SKM-1 treated with dmso at 0.1 percent for 144 hours (cell line): ENCODE measurements around the gene PPM1F.

Source experiments
- DNase-seq: peaks from one replicate; lab custom pipeline; 2025; ENCODE audit not compliant: unreplicated experiment; lab: John Stamatoyannopoulos, UW

The PPM1F gene

GRCh38 chr22:21961127-21961867 lies 8.6 kb upstream of the PPM1F start:
- no peak for DNase-seq

GRCh38 chr22:21960200-21961126 lies 7.8 kb upstream of the PPM1F start:
- no peak for DNase-seq

GRCh38 chr22:21959274-21960074 lies 6.8 kb upstream of the PPM1F start:
- DNase-seq: no peak

- DNase-seq: no peak
Measured at GRCh38 chr22:21958360-21959273, 6.0 kb upstream of the PPM1F start.

- DNase-seq: no peak
Measured at GRCh38 chr22:21951931-21952465, 650 bp downstream of the PPM1F start.

GRCh38 chr22:21951062-21951461 lies 1.6 kb downstream of the PPM1F start:
- no peak for DNase-seq

GRCh38 chr22:21949948-21950347 lies 2.7 kb downstream of the PPM1F start:
- DNase-seq: no peak

GRCh38 chr22:21949569-21949918 lies 3.1 kb downstream of the PPM1F start:
- no peak for DNase-seq

GRCh38 chr22:21948824-21949568 lies 3.7 kb downstream of the PPM1F start:
- DNase-seq: no peak

GRCh38 chr22:21948390-21948789 lies 4.3 kb downstream of the PPM1F start:
- DNase-seq: no peak

- DNase-seq: no peak
Measured at GRCh38 chr22:21947040-21948014, 5.3 kb downstream of the PPM1F start.

- no peak for DNase-seq
Measured at GRCh38 chr22:21946262-21946925, 6.3 kb downstream of the PPM1F start.

GRCh38 chr22:21945453-21946261 lies 7.0 kb downstream of the PPM1F start:
- no peak for DNase-seq

- no peak for DNase-seq
Measured at GRCh38 chr22:21944871-21945270, 7.8 kb downstream of the PPM1F start.

GRCh38 chr22:21943571-21944448 lies 8.8 kb downstream of the PPM1F start:
- no peak for DNase-seq
